HG03457 (cell line): Measurements from ENCODE around the gene ZBTB3.
A peak's percentile ranks its signal among the peaks of the same experiment; 100 is the strongest.
"Not testable (repeated sequence)": the region's sequence is repeated elsewhere in the genome, so short reads cannot be mapped to it uniquely, and the experiment has no call there.

Experiments
- ATAC-seq: cut with Tn5 transposase; IDR thresholded peaks from one replicate; pipeline ENCODE4 v1.9.1; 2021; ENCODE audit warnings: moderate number of reproducible peaks; ENCODE audit not compliant: unreplicated experiment

ZBTB3 gene

DNA sequence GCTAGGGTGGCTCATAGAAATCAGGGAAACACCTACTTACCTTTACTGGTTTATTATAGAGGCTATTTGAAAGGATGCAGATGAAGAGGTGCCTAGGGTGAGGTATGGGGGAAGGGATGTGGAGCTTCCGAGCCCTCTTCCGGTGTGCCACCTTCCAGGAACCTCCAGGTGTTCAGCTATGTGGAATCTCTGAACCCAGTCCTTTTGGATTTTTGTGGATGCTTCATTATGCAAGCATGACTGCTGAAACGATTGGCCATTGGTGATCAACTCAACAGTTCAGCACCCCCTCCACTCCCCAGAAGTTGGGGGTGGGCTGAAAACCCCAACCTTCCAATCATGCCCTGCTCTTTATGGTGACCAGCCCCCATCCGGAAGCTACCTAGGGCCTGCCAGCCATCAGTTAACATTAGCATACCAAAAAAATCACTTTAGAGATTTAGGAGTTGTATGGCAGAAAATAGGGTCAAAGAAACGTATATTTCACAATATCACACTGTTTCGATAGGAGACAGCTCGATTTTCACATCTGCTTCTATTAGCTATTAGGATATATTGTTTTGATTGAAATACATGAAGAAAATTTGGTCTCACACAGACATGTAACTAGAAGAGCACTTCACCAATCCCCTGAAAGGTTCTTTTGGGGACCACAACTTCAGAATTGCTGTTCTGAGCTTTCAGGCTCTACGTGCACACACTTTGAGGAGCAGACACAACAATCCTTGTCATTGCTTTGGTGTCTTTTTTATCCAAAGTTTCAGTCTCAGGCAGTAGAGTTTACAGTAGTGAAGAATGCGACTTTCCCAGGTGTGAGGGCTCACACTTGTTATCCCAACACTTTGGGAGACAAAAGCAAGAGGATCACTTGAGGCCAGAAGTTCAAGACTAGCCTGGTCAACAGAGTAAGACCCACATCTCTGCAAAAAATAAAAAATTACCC lies 4.2 kb upstream of the ZBTB3 start:
- ATAC-seq: no peak

DNA sequence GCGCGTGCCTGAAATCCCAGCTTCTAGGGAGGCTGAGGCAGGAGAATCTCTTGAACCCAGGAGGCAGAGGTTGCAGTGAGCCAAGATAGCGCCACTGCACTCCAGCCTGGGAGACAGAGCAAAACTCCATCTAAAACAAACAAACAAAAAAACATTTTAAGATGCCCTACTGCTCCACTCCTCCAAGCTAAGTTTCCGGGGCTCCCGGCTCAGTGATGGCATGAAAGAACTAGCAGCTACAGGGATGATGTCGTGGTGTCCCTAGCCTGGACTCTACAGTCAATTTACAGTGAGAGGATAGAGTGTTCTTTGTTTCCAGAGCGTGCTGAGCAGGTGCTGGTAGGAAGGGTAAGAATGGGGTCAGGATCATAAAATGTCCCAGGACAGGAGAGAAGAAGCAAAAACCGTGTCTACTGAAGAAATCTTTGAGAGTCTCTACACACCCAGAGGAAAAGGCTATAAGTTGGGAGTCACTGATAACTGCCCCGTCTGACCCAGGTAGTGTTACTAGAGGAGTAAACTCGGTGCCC lies 1.2 kb upstream of the ZBTB3 start:
- no peak for ATAC-seq

DNA sequence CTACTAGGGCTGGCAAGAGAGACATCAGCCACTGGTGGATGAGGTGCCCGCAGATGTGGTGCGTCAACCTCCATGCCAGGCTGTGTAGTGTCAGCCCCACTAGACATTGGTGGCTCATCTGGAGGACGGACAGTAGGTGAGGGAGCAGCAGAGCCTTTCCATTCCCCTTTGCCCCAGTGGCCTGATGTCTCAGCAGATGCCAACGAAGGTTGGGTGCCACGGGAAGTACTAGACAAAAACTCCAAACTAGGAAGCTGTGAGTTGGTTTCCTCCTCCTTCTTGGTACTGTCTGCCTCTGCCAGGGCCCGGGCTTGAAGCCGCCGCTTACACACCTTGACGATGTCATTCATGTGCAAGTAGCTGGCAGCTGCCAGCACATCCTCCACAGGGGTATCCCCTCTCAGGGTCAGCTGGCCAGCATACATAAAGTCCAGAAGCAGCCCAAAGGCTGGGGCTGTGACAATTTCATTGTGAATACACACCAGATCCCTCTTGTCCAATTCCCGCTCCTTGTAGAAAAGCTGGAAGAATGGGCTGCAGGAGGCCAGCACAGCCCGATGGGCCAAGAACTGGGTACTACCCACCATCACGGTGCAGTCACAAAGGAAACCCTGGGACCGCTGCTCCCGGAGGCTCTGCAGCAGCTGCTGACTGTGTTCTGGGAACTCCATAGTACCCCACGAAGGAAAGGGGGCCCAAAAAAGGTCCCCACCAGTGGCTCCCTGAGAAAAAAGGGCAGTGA lies 795 bp downstream of the ZBTB3 start:
- ATAC-seq: no peak

DNA sequence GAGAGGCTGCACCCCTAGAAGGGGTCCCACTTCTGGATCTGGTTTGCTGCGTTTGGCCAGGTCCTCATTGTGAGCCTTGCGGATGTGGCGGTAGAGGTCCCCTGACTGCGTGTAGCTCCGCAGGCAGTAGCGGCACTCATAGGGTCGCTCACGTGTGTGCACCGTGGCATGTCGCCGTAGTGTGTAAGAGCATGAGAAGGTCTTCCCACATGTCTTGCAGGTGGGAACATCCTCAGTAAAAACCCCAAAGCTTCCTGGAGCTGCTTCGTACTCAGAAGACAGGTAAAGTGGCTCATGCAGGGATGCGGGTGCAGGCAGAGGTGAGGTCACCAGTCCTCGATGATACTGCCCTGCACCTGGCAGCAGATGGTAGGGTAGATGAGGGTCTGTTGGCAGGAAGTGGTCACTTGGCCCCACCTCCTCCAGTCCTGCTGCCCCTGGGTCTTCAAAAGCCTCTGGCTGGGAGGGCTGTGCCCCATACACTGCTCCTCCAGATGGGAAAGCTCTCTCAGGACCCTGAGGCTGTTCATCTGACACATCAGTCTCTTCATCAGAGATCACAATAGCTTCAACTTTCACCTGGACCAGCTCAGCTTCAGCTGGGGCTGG lies 1.7 kb downstream of the ZBTB3 start:
- no peak for ATAC-seq

DNA sequence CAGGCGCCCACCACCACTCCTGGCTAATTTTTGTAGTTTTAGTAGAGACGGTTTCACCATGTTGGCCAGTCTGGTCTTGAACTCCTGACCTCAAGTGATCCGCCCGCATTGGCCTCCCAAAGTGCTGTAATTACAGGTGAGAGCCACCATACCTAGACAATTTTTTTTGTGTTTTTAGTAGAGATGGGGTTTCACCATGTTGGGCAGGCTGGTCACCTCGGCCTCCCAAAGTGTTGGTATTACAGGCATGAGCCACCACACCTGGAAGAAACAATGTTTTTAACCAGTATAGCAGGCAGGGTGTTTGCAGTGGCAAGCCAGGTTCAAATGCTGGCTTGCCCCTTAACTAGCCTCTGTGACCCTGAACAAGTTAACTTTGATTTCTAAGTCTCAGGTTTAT lies 4.0 kb downstream of the ZBTB3 start:
- not testable (repeated sequence) for ATAC-seq

DNA sequence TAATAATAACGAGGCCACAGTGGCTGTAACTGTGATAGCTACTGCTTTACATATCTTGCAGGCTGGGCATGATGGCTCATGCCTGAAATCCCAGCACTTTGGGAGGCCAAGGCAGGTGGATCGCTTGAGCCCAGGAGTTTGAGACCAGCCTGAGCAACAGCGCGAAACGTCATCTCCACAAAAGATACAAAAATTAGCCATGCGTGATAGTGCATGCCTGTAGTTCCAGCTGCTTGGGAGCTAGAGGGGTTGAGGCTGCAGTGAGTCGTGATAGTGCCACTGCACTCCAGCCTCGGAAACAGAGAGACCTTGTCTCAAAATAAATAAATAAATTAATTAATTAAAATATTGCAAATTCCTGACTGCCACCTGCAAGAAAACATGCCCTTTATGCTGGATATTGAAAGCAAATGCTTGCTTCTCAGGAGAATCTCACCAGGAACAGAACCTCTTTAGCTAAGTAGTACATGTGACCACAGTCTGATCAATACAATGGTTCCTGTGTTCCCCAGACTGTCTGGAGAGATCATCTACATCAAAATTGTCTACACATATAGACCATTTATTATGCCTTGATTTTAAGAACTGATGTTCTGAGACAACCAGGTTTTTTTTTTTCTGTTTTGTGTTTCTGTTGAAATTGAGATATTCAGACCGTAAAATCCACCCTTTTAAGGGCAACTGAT lies 6.3 kb downstream of the ZBTB3 start:
- ATAC-seq: no peak

DNA sequence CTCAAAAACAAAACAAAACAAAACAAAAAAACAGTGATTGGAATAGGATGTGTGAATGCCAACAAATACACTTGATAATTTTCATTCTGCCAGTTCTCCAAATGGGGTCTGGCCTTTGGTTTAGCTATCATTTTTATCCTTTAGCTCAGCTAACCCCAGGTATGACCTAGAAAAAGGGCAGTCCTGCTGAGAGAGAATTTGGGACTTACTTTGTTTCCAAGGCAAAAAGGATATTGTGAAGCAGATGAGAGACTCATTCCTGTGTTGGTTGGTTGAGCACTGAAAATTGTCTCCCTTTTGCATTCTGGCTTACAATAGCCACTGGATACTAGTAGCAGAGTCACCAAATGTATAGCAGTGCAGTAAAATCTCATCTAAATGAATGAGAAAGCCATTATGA lies 16.8 kb downstream of the ZBTB3 start:
- no peak for ATAC-seq

DNA sequence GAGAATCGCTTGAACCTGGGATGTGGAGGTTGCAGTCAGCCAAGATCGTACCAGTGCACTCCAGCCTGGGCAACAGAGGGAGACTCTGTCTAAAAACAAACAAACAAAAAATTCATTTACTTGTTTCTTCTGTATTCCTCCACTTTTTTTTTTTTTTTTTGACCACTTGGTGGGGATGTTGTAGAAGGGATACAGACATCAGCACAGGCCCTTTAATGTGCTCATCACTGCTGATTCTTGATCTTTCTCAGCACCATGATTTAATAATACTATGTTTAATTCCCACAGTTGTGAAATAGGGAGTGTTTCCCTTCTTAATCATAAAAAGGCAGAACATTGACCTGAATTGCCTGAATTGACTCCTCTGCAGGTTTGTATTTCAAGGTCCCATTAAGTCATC lies 21.1 kb downstream of the ZBTB3 start:
- no peak for ATAC-seq

DNA sequence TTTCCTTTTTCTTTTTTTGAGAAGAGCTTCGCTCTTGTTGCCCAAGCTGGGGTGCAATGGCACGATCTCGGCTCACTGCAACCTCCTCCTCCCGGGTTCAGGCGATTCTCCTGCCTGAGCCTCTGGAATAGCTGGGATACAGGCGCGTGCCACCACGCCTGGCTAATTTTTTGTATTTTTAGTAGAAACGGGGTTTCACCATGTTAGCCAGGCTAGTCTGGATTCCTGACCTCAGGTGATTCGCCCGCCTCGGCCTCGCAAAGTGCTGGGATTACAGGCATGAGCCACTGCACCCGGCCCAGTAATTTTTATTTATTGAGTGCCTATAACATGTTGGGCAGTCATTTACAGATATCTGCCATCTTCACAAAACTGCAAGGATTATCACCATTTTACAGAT lies 23.9 kb downstream of the ZBTB3 start:
- ATAC-seq: not testable (repeated sequence)

DNA sequence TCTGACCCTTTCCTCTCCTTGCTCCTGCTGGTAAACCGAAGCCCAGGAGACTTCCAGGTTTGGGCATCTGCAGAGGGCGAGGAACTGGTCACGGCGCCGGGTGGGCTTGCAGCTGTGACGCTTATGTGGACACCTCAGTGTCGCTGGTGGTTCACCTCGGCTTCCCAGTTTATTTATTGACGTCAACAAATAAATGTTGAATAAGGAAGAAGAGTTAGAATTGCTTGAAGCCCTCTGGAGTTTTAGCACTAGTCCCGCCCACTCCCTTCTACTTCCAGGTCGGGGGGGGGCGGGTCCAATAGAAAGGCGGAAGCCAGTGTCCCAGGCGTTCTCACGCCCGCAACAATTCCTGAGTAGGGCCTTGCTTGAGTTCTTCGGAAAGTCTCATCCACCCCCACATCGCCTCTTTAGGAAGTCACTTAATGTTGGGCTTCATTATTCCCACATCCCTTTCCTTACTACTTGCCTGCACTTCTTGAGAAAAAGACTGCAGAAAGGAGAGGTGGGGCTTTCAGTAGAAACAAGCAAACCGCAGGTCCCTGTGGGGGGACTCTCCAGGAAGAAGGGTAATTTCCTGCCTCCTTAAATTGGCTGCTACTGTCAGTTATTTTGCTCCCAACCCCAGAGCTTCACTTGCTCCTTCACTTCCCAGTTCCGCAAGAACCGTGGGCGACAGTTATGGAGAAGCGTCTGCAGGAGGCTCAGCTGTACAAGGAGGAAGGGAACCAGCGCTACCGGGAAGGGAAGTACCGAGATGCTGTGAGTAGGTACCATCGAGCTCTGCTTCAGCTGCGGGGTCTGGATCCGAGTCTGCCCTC lies 25.6 kb downstream of the ZBTB3 start, which contains the start of gene TTC9C:
Gene TTC9C, plus strand, starts transcription at position 316 of the 818 bp plus-strand sequence. Its CDS starts 363 bp downstream, at position 679.
- no peak for ATAC-seq

DNA sequence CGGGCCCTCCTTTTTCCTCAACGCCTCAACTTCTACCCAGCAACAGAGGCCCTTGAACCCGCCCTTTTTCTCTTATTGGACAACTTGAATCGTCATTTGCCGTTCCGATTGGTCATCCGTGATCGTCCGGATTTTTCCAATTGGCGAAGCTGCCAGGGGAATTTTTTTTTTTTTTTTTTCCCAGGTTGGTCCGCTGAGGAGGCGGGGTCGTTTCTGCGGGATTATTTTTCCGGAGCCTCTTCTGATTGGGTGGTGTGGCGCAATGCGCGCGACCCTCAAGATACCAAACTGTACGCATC lies 26.1 kb downstream of the ZBTB3 start:
- peak; percentile 42 for ATAC-seq

DNA sequence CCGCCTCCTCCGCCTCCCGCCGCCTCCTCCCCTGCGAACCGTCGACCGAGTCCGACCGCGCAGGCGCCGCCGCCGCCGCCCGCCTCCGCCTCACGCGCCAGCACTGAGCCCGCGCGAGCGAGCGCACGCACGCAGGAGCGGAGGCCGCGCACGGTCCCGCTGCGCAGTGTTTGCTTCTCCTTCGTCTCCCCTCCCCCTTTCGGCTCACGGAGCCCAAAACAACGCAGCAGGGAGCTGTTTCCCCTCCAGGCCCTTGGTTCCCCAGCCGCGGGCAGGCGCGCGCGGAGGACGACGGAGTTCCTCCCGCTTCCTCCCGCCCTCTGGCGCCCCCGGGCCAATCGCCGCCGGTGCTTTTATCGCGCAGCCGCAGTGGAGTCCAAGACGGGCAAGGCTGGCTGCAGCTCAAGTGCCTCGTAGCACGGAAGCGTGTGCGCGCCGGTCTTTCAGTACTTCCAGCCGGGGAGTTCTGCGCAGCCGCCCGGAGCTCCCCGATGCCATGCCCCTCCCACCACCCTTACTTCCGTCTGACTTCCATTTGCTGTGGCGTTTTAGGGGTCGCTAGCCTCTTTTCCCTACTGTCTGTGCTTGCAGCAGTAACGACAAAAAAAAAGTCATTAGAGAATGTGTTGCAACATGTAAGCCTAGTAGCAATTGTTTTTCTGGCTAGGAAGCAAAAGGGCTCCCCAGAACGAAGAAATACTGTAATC lies 26.6 kb downstream of the ZBTB3 start, which contains the start of gene HNRNPUL2:
Gene HNRNPUL2, minus strand, starts transcription at position 293 of the 707 bp plus-strand sequence. CDS start 301 bp downstream, outside the sequence.
- peak; percentile 51 for ATAC-seq

DNA sequence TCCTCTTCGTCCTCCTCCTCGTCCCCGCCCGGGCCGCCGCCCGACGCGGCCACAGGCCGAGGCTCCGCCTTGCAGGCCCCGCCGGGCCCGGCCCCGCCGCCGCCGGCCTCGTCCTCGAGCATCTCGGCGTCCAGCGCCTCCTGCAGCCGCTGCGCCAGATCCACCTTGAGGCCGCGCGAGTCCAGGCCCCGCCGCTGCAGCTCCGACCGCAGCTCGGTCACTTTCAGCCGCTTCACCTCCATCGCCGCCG lies 27.1 kb downstream of the ZBTB3 start:
- no peak for ATAC-seq

DNA sequence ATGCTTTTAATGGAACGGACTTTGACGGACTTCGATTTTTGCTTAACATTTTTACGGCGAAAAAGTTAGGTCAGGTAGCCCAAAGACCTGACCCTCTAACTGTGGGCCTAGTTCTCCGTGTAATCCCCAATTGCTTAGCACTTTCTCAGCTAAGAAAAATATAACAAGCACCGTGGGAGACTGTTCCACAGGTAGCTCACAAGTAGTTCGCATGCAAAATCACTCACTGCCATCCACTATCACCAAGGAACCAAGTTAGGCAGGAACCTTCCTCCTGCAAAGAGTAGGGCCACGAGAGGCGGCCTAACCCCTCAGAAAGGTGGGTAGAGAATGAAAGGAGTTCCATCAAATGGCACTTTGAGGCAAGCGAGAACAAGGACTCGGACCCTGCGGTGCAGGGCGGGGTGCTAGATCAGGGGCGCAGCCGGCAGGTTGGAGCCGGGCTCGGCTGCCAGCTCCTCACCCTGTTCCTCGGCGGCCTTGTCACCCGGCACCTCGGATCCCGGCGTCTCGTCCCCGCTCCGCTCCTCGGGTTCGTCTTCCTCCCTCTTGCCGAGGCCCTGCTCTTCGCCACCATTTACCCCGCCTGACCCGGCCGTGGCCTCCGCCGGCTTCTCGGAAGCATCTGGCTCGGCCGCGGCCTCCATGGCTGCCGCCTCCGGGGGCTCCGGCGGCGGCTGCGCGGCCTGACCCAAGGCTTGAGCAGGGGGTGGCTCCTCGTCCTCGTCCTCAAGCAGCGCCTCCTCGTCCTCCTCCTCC lies 27.6 kb downstream of the ZBTB3 start:
- peak; percentile 1 for ATAC-seq

DNA sequence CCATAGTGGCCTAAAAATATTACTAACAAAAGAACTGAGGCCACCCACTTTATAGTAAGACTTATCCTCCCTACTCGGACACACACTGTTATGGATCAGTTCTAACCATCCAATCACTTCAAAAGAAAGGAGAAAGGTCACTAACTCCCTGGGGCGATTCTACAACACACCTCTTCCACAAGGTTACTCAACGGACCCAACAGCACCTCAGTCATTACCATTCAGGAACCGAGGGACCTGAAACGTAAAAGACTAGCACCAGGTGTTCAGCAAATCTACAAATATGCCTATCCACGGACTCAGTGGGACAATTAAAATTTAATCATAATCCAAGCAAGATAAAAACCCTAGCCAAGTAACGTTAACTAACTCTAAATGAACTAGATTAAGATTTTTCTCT lies 28.3 kb downstream of the ZBTB3 start:
- no peak for ATAC-seq

DNA sequence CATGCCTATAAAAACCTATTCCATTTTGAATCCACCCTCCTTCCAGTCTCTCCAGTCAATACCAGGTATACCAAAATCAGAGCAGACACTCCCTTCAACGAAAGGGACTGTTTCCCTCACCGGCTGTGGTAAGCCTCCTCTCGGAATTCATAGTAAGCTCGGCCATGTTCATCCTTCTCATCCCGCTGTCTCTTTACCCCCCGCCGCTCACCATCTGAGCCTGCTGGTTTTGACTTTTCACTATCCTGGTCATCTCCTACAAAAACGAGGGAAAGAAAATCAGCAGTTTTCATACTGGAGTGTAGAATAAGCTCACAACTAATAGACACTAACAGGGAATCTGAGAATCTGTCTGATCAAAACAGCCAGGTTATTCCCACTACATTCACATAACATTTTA lies 29.8 kb downstream of the ZBTB3 start:
- no peak for ATAC-seq

DNA sequence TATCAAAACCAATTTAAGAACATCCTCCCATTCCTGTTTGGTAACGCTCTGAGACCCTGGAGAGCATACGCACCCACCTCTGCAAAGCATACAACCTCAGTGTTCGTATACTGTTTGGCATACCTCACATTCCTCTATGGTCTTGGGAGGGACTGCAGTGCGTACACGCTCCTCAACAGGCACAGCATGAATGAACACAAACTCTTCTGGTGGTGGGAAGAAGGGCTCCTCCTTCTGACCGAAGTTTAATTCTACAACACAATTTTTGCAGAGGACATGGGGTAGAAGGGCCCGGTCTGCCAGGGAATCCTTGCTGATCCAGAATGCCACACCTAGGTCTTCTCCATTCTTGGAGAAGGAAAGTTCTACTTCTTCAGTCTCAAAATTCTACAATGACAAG lies 32.0 kb downstream of the ZBTB3 start:
- ATAC-seq: no peak

DNA sequence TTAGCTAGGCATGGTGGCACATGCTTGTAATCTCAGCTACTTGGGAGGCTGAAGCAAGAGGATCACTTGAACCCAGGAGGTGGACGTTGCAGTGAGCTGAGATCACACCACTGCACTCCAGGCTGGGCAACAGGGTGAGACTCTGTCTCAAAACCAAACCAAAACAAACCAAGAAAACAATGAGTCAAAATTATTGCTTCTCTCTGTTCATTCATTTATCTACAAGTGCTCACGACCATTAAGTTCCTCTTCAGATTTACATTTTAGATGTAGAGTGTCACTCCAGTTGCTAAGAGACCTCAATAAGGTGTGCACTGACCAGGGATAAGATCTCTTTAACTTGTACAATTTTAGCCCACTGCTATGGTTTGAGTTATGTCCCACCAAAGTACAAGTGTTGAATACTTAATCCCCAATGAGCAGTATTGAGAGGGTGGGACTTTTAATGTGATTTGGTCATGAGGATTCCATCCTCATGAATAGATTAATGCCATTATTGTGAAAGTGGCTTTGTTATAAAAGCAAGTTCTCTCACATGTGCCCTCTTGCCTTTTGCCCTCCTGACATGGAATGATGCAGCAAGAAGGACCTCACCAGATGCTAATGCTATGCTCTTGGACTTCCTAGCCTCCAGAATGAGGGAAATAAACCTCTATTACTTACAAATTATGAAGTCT lies 34.5 kb downstream of the ZBTB3 start:
- no peak for ATAC-seq
